ENCODE measurements around the gene NAPA. TPM values are rescaled to one million over a fixed set of nuclear protein-coding genes. Genes with fewer than 3 reads are reported as not detected.

NAPA gene
- polyA plus RNA-seq, 4 donors: 155 to 167 (median 163) TPM

DNA sequence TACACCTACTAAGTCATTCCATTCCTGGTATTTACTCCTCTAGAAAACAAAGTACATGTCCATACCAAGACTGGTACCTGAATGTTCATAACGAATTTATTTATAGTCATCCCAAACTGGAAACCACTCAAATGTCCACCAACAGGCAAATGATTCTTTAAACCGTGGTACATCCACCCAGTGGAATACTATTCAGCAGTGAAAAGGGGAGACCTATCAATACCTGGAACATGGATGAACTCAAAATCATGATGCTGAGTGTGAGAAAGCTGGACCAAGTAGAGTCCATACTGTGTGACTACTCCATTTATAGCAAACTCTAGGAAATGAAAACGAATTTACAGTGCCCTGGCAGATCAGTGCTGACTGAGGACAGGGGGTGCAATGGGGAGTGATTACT is 11.9 kb upstream of the NAPA start:
- DNase-seq (ENCODE audit: low read depth in 4 of 4, low spot score in 3 of 4): no peak

DNA sequence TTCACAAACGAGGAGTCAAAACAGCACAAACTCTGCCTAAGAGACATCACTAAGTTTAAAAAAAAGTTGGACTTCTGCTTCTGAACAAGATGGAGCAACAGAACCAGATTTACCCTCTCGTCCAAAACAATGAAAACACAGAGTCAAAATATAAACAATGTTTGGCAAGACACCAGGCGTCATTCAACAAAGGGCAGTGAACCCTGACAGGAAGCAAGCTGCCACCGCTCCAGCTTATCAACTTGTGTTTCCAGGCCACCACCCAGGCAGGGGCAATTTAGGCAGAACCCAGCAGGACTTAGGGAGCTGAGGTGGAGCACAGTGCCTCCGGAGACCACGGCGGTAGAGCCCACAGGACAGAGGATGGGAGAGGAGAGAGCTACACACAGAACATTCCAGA is 8.6 kb upstream of the NAPA start:
- DNase-seq (ENCODE audit: low read depth in 4 of 4, low spot score in 3 of 4): no peak

- no peak for DNase-seq (ENCODE audit: low read depth in 4 of 4, low spot score in 3 of 4)
These were observed 6.8 kb upstream of the NAPA start for GRCh38 chr19:47521473-47522180.

- no peak for DNase-seq (ENCODE audit: low read depth in 4 of 4, low spot score in 3 of 4)
These were observed 6.0 kb upstream of the NAPA start for GRCh38 chr19:47520839-47521238.

GRCh38 chr19:47520343-47520806 is 5.5 kb upstream of the NAPA start:
- no peak for DNase-seq (ENCODE audit: low read depth in 4 of 4, low spot score in 3 of 4)

DNA sequence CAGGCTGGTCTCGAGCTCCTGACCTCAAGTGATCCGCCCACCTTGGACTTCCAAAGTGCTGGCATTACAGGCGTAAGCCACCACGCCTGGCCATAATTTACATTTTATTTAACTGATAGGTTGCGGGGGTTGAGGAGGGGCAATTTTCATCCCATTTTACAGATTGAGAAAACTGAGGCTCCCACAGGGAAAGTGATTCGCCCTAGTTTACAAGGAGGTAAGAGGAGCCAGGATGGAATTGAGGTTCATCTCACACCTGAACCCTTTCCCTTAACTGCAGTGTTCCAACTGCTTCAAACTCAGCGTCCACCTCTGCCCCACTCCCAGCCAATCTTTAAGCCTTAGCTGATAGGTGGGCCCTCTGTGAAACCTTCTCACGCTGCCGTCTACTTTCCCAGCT is 4.0 kb upstream of the NAPA start:
- DNase-seq (ENCODE audit: low read depth in 4 of 4, low spot score in 3 of 4): no peak

DNA sequence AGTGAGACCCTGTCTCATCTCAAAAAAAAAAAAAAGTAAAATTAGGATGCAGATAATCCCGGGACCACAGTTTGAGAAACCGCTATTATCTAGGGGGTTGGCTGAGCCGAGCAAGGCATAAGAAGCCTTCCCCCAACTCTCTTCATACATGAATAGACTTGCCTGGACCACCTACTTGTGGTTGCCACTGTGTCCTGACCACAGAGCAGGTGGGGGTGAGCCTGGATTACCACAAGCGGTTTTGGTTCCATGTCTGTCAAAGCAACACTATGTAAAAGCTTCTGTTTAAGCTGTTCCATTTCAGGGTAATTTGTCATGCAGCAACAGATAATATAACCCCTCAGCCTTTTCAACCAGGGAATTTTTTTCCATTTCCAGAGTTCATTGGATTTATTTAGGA is 3.3 kb upstream of the NAPA start:
- no peak for DNase-seq (ENCODE audit: low read depth in 4 of 4, low spot score in 3 of 4)

- no peak for DNase-seq (ENCODE audit: low read depth in 4 of 4, low spot score in 3 of 4)
These were observed 553 bp downstream of the NAPA start for GRCh38 chr19:47514151-47514868.

GRCh38 chr19:47512948-47513319 is 1.9 kb downstream of the NAPA start:
- no peak for DNase-seq (ENCODE audit: low read depth in 4 of 4, low spot score in 3 of 4)

DNA sequence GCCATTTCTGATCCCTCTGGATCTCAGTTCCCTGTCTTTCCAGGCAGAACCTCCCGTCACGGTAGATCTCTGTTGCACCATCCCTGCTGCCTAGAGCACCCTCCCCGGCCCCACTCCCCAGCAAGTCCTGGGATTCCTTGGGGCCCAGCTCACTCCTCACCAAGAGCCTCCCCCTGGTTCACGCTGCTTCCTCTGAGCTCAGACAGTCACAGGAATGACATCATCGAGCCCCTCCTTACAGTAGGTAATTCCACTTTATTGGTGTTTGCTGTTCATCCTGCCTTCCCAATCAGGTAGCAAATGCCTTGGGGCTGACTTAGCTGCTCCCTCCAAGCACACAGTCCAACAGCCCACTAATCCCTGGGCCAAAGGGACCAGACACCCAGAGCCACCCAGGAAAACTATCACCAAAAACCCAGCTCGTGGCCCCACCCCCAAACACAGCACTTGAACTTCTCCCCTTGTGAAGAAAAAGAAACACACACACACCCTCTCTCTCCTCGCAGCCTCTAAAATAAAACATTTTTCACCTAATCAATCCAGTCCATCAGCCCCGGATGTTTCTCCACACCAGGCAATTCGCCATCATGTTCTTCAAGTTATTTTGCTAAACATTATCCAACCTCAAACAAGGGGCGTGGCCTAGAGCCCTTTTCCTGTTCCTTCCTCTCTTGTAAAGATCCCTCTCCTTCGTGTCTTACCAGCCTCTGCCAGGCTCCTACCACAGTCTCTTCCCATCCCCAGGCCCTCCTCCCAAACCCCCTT is 2.5 kb downstream of the NAPA start:
- DNase-seq (ENCODE audit: low read depth in 4 of 4, low spot score in 3 of 4): no peak

GRCh38 chr19:47511681-47512080 is 3.2 kb downstream of the NAPA start:
- no peak for DNase-seq (ENCODE audit: low read depth in 4 of 4, low spot score in 3 of 4)

DNA sequence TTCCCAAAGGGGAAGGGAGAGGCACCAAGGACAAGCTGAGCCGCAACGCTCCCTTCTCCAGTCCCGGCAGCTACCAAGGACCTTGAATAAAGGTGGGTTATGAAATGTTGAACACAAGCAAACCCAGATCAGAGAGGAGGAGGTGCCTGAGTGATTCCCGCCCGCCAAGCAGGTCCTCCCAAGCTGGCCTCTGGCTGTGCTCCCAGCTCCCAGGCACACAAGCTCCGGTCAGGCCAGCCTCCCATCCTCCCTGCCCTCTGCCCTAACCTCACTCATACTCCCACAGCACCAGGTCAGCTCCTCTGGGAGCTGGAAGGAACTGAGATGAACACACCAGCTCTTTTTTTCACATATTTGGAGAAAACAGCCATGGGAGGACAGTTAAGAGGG is 3.7 kb downstream of the NAPA start:
- DNase-seq (ENCODE audit: low read depth in 4 of 4, low spot score in 3 of 4): no peak

DNA sequence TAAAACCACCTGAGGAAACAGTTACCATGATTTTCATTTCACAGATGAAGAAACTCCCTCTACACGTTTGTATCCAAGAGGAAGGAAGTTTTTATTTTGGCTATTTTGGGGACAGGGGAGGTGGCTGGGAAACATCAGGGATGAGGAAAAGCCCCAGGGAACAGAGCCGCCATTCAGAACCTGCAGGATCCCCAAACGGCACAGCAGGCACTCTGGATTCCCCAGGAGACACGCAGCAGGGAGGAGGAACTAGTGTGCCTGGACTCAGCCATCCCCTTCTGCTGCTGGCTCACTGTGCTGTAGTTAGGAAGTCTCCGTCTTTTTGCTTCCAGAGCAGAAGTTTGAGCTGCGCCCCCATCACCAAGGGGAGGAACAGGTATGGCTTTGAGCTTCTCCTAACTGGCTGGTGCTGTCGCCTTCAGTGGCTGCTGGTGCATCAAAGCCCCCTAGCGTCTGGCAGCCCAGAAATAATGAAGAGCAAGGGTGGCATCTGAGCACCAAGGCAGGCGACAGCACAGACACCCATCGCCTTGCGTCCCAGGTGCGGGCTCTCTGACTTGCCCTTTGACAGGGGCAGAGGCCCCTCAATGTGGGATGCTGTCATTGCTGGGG is 4.2 kb downstream of the NAPA start:
- no peak for DNase-seq (ENCODE audit: low read depth in 4 of 4, low spot score in 3 of 4)

DNA sequence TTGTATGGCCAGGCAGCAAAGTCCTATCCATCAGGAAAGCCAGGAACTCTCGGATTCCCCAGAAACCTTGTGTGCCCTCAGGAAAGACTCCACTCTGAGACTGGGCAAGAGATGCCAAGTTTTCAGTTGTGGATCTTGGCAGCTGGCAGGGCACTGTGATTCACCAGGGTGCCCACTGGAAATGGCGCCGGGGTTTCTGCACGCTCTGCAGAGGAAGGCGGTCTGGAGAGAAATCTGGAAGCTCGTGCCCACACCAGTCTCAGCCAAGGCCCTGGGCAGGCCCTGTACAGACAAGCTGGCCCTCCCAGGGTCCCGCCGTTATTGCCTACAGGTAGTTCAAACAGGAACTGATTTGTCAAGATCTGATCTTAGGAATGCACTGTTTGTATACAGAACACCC is 4.9 kb downstream of the NAPA start:
- DNase-seq (ENCODE audit: low read depth in 4 of 4, low spot score in 3 of 4): no peak

GRCh38 chr19:47509170-47509847 is 5.6 kb downstream of the NAPA start:
- no peak for DNase-seq (ENCODE audit: low read depth in 4 of 4, low spot score in 3 of 4)

DNA sequence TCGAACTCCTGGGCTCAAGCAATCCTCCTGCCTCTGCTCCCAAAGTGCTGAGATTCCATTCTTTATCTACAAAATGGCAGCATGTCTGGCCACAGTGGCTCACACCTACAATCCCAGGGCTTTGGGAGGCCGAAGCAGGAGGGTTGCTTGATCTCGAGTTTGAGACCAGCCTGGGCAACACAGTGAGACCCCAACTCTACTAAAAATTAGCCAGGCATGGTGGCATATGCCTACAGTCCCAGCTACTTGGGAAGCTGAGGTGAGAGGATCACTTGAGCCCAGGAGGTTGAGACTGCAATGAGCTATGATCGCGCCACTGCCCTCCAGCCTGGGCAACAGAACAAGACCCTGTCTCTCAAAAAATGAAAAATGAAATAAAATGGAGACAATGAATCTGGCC is 6.1 kb downstream of the NAPA start:
- no peak for DNase-seq (ENCODE audit: low read depth in 4 of 4, low spot score in 3 of 4)

- no peak for DNase-seq (ENCODE audit: low read depth in 4 of 4, low spot score in 3 of 4)
These were observed 6.8 kb downstream of the NAPA start for GRCh38 chr19:47507924-47508553.

DNA sequence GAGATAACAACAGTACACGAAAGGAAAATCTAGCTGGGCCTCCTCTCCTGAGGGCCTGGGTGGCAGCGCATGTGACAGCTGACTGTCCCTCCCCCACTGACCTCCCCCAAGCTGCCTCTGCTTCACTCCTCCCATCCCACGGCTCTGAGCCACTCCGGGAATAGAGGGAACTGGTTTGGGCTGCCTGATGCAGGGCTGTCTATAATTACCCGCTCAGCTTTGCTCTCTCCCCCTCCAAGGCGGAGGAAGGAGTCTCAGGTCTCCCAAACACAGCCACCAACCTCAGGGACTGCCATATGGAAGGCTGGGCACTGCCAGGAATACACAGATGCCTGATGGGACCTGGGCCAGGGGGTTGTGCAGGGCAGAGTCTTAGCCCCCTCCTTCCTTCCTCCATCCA is 7.9 kb downstream of the NAPA start:
- DNase-seq (ENCODE audit: low read depth in 4 of 4, low spot score in 3 of 4): no peak

DNA sequence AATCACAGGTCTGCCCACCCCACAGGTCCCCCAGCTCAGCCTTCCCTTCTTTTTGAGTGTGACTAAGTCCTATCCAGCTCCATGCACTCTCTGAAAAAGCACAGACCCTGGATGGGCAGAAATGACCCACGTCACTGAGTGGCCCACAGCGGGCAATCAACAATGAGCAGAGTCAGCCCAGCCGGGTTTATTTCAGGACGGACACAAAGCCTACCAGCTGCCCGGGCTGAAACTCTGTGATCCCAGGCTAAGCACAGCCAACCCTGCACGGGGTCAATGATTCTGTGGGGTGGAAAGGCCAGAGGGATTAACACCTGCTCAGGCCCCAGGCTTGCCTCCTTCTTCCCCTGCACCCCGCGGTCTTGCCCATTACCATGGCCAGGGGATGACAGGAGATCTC is 8.4 kb downstream of the NAPA start:
- no peak for DNase-seq (ENCODE audit: low read depth in 4 of 4, low spot score in 3 of 4)

DNA sequence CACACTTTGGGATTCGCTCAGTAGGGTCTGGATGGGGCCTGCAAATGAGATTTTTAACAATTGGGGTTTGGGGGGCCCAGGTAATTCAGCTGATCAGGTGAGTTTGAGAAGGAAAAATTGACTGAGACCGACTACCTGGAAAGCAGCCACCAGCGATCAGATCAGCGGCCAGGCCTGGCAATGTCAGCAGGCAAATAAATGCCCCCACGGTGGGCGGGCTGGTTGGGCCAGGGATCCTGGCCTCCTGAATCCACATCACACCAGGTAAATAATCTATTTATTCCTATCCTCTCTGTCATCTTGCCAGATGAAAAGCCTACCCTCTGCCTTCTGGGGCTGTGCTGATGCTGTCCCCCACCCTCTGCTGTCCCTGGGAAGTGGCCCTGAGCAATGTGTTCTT is 9.4 kb downstream of the NAPA start:
- DNase-seq (ENCODE audit: low read depth in 4 of 4, low spot score in 3 of 4): no peak

Data from right renal pelvis (tissue), 4 donors.